HEK293T (cell line): ENCODE results near the gene EEF2.
A peak's percentile ranks its signal among the peaks of the same experiment; 100 is the strongest.

ENCODE experiments used
- CTCF ChIA-PET: fragments of 350-600 bp; formaldehyde crosslinking; extraction: SDS; loops from one replicate; lab custom pipeline; 2021; ENCODE audit warnings: antibody characterized with exemption, inconsistent platforms; lab: Yijun Ruan, JAX
- POLR2A ChIA-PET: fragments of 350-600 bp; formaldehyde crosslinking; extraction: SDS; loops from one replicate; lab custom pipeline; 2020; ENCODE audit warnings: antibody characterized with exemption, inconsistent platforms; lab: Yijun Ruan, JAX
- DNase-seq: peaks from one replicate; pipeline ENCODE4 v3.0.0; 2012; ENCODE audit warnings: mixed read lengths; ENCODE audit errors: extremely low spot score
- ARNT ChIP-seq: fragments of 450-650 bp; IDR thresholded peaks from 2 replicates; pipeline ENCODE4 v1.6.1; 2017; ENCODE audit warnings: mild to moderate bottlenecking
- BHLHE40 ChIP-seq: fragments of 450-650 bp; IDR thresholded peaks from 2 replicates; pipeline ENCODE4 v1.6.1; 2016; ENCODE audit warnings: mild to moderate bottlenecking, moderate library complexity, borderline replicate concordance
- CTBP1 ChIP-seq: fragments of 450-650 bp; IDR thresholded peaks from 2 replicates; pipeline ENCODE4 v1.6.1; 2016; ENCODE audit warnings: borderline replicate concordance
- ELF4 ChIP-seq: fragments of 450-650 bp; IDR thresholded peaks from 2 replicates; pipeline ENCODE4 v1.6.1; 2017; ENCODE audit warnings: antibody characterized with exemption
- FOXA1 ChIP-seq: fragments of 450-650 bp; IDR thresholded peaks from 2 replicates; pipeline ENCODE4 v1.6.1; 2016; ENCODE audit warnings: mild to moderate bottlenecking
- FOXK2 ChIP-seq: fragments of 450-650 bp; IDR thresholded peaks from 2 replicates; pipeline ENCODE4 v1.6.1; 2016; ENCODE audit warnings: mild to moderate bottlenecking
- FOXM1 ChIP-seq: fragments of 450-650 bp; IDR thresholded peaks from 2 replicates; pipeline ENCODE4 v1.6.1; 2017; ENCODE audit warnings: mild to moderate bottlenecking, borderline replicate concordance
- HDGF ChIP-seq: fragments of 450-650 bp; IDR thresholded peaks from 2 replicates; pipeline ENCODE4 v1.6.1; 2017; ENCODE audit warnings: antibody characterized with exemption, borderline replicate concordance
- L3MBTL2 ChIP-seq: fragments of 450-650 bp; conservative IDR thresholded peaks from 2 replicates; pipeline ENCODE4 v1.6.1; 2016; ENCODE audit warnings: mild to moderate bottlenecking
- LEF1 ChIP-seq: fragments of 450-650 bp; IDR thresholded peaks from 2 replicates; pipeline ENCODE4 v1.6.1; 2017; ENCODE audit warnings: mild to moderate bottlenecking, borderline replicate concordance
- NFRKB ChIP-seq: fragments of 450-650 bp; IDR thresholded peaks from 2 replicates; pipeline ENCODE4 v1.6.1; 2016; ENCODE audit warnings: mild to moderate bottlenecking, moderate library complexity
- PKNOX1 ChIP-seq: fragments of 450-650 bp; IDR thresholded peaks from 2 replicates; pipeline ENCODE4 v1.6.1; 2016
- SP1 ChIP-seq: fragments of 450-650 bp; IDR thresholded peaks from 2 replicates; pipeline ENCODE4 v1.6.1; 2017
- SUZ12 ChIP-seq: fragments of 450-650 bp; IDR thresholded peaks from 2 replicates; pipeline ENCODE4 v1.6.1; 2016; ENCODE audit warnings: mild to moderate bottlenecking
- TARDBP ChIP-seq: fragments of 450-650 bp; IDR thresholded peaks from 2 replicates; pipeline ENCODE4 v1.6.1; 2016
- ZNF384 ChIP-seq: fragments of 450-650 bp; IDR thresholded peaks from 2 replicates; pipeline ENCODE4 v1.6.1; 2016

The EEF2 gene

GRCh38 chr19:3975637-3976087, 9.6 kb downstream of the EEF2 start:
- POLR2A ChIA-PET, result interaction anchor here (0.6 to 1.5 kb wide), 3 partner anchors 9 to 124 kb away, joined by 3 to 24 read pairs (median 6); partner anchors contain the start of gene EEF2
- no peak for DNase-seq
- CTCF ChIA-PET, result interaction anchor here (0.7 to 1.2 kb wide), 2 partner anchors 12 to 46 kb away, joined by 4 to 5 read pairs; no protein-coding TSS in a partner anchor
- TF ChIP-seq ZNF384, result 0 out of 2 replicates have a peak, but pooled peaks have one; percentile 19
- no peak for TF ChIP-seq SUZ12

GRCh38 chr19:3975144-3975543, 10.1 kb downstream of the EEF2 start:
- CTCF ChIA-PET, result interaction anchor here (0.7 to 1.2 kb wide), 2 partner anchors 12 to 47 kb away, joined by 4 to 5 read pairs; no protein-coding TSS in a partner anchor
- no peak for DNase-seq
- TF ChIP-seq SP1, result no peak
- no peak for TF ChIP-seq BHLHE40
- no peak for TF ChIP-seq PKNOX1
- no peak for TF ChIP-seq L3MBTL2
- no peak for TF ChIP-seq FOXK2
- no peak for TF ChIP-seq ARNT
- POLR2A ChIA-PET, result interaction anchor here (0.6 to 1.5 kb wide), 3 partner anchors 10 to 123 kb away, joined by 3 to 24 read pairs (median 6); partner anchors contain the start of gene EEF2

GRCh38 chr19:3970808-3971598, 14.3 kb downstream of the EEF2 start, which contains the start of gene DAPK3:
TSS of gene DAPK3 (minus strand) at chr19:3971099. CDS start at chr19:3969735, 1,364 bp downstream.
- ChIA-PET POLR2A (interaction anchor here (0.5 to 2.9 kb wide), 8 partner anchors 8 to 118 kb away, joined by 3 to 39 read pairs (median 4); partner anchors contain the start of gene EEF2), CTCF (interaction anchor here (1.2 kb wide), 2 partner anchors 17 to 122 kb away, joined by 3 to 5 read pairs; no protein-coding TSS in a partner anchor)
- no peak for TF ChIP-seq SUZ12
- TF ChIP-seq ELF4, result peak; percentile 69
- TF ChIP-seq PKNOX1, result peak; percentile 99
- no peak for TF ChIP-seq CTBP1
- TF ChIP-seq NFRKB, result no peak
- TF ChIP-seq BHLHE40, result no peak
- TF ChIP-seq TARDBP, result no peak
- no peak for TF ChIP-seq FOXA1
- TF ChIP-seq FOXK2, result no peak
- TF ChIP-seq FOXM1, result no peak
- no peak for TF ChIP-seq LEF1
- no peak for TF ChIP-seq SP1
- no peak for TF ChIP-seq ZNF384
- TF ChIP-seq ARNT, result no peak
- 0 out of 2 replicates have a peak, but pooled peaks have one; percentile 55 for TF ChIP-seq HDGF
- DNase-seq, result peak; percentile 92

- ChIA-PET POLR2A (interaction anchor here (0.7 to 2.9 kb wide), 5 partner anchors 9 to 208 kb away, joined by 3 to 39 read pairs (median 8); partner anchors contain the start of genes EEF2 and MRPL54), CTCF (interaction anchor here (1.2 kb wide), 2 partner anchors 18 to 122 kb away, joined by 3 to 5 read pairs; no protein-coding TSS in a partner anchor)
- TF ChIP-seq L3MBTL2 (peak; percentile 38; the same call in 1 of the 2 replicates), ZNF384 (no peak)
- DNase-seq, result no peak
Observed at GRCh38 chr19:3970313-3970807, 14.9 kb downstream of the EEF2 start.

GRCh38 chr19:3969435-3970312, 15.6 kb downstream of the EEF2 start:
- ChIA-PET CTCF (interaction anchor here (0.6 to 1.8 kb wide), 3 partner anchors 18 to 197 kb away, joined by 3 to 8 read pairs (median 7); no protein-coding TSS in a partner anchor), POLR2A (interaction anchor here (1.1 to 2.4 kb wide), 9 partner anchors 10 to 207 kb away, joined by 3 to 35 read pairs (median 4); partner anchors contain the start of genes EEF2 and MRPL54)
- DNase-seq, result peak; percentile 33
- TF ChIP-seq SUZ12, result no peak
- peak; percentile 45 for TF ChIP-seq PKNOX1
